ENCODE results near the gene NHS. TPM values are rescaled to one million over a fixed set of nuclear protein-coding genes. Genes with fewer than 3 reads are reported as not detected.

The NHS gene
- total RNA-seq, 1 donor from 2014 or later: 3.3 TPM

Small RNA genes lying within 50 kb of the gene (small RNA-seq; reads per million reads assigned to genes)
- gene MIR4768 (not detected), gene RF01210 (not detected)
